Psoas muscle (tissue), 8 donors: Measurements from ENCODE around the gene LYPD4. TPM values are rescaled to one million over a fixed set of nuclear protein-coding genes. Genes with fewer than 3 reads are reported as not detected.

Experiments used
- ATAC-seq, 4 donors: fragments of 200-7000 bp; cut with Tn5 transposase; one replicate each; pipeline ENCODE4 v1.9.1; 2020; ENCODE audit warnings: moderate library complexity in 3 of 4, mild to moderate bottlenecking in 2 of 4
- DNase-seq, 2 donors: peaks; one replicate each; pipeline ENCODE4 v3.0.0-alpha.2; 2020
- H3K27ac ChIP-seq: fragments of 200-600 bp; one replicate; pipeline ENCODE4 v1.8.0; 2022
- H3K27me3 ChIP-seq, 3 donors: fragments of 200-600 bp in 1 of 3; one replicate each; pipeline versions ENCODE4 v1.6.1 to v1.8.0; 2013 to 2022; ENCODE audit warnings: low read length in 2 of 3, mild to moderate bottlenecking in 2 of 3, moderate library complexity in 1 of 3; ENCODE audit not compliant: insufficient read depth in 3 of 3
- H3K36me3 ChIP-seq, 2 donors: fragments of 200-600 bp in 1 of 2; one replicate each; pipeline versions ENCODE4 v1.6.1 to v1.8.0; 2013 to 2022; ENCODE audit warnings: low read depth in 1 of 2, mild to moderate bottlenecking in 1 of 2, moderate library complexity in 1 of 2; ENCODE audit not compliant: insufficient read depth in 1 of 2
- H3K4me1 ChIP-seq: fragments of 200-600 bp; one replicate; pipeline ENCODE4 v1.8.0; 2022
- H3K4me3 ChIP-seq: fragments of 200-600 bp; one replicate; pipeline ENCODE4 v1.8.0; 2022; ENCODE audit warnings: mild to moderate bottlenecking
- H3K9me3 ChIP-seq: fragments of 200-600 bp; one replicate; pipeline ENCODE4 v1.8.0; 2022
- CTCF ChIP-seq: fragments of 200-600 bp; IDR thresholded peaks from one replicate; pipeline ENCODE4 v1.8.0; 2022; ENCODE audit warnings: antibody characterized with exemption
- WGBS, 3 donors: extraction: QIAGEN DNeasy Blood & Tissue Kit; methylation state at CpG; one replicate each; pipeline versions ENCODE4 v1.1.6 to v1.1.7; 2013; 5-methylcytosine and 5-hydroxymethylcytosine counted together
- intact Hi-C, 2 donors: fragments of 100-400 bp; cut with DNase I; formaldehyde crosslinking; loops; one replicate each; pipeline versions ENCODE4 v1.11.0 to v1.14.2; 2022
- polyA plus RNA-seq, 3 donors: library from polyadenylated mRNA; stranded (reverse); fragments of 200-250 nt; gene quantifications; one replicate each; pipeline ENCODE4 v1.2.3, GENCODE V29; 2013
- total RNA-seq, 4 donors: library from RNA; stranded (reverse); fragmentation: NEBNext Ultra II Directional in 2 of 4; extraction: Animal tissue kit (Norgen Biotek cat#: 25700) in 2 of 4; gene quantifications; one replicate each; pipeline versions ENCODE4 v1.2.1 to v1.2.4, GENCODE V29; 2021 to 2023
- donor health status: healthy with polysubstance abuse.
- donor health status: DM: no; HTN: no; CAD: no; lungs with moderate emphysema.
- donor health status: Bipolar disorder and iron deficiency.
- donor health status: healthy.
- donor health status: DM: yes; HTN: yes; CAD: no.
- donor health status: DM: no; HTN: no; CAD: no.
- donor health status: DM: no; HTN: no; CAD: no.
- donor health status: DM: yes; HTN: yes; CAD: no.

Gene LYPD4
- total and polyA plus RNA-seq, 7 donors: not detected

GRCh38 chr19:41815301-41815700 is 29.2 kb downstream of the LYPD4 start:
- intact Hi-C loops: no loop called here
- no peak for TF ChIP-seq CTCF
- Histone ChIP-seq H3K9me3 (no peaks in the 10 kb centered on the region), H3K4me3 (no peak overlapping the region), H3K27me3 (peaks cover 0 to 1% (median under 1%) of the 10 kb centered on the region in 3 donors), H3K27ac (no peak overlapping the region), H3K36me3 (no peaks in the 10 kb centered on the region), H3K4me1 (no peaks in the 10 kb centered on the region)
- ATAC-seq (no peak), DNase-seq (no peak)
- WGBS, 3 donors: 55 to 72% (median 68%) methylated on average over 4 of the region's 4 CpGs

- no peak overlapping the region for H3K27ac ChIP-seq
- ATAC-seq: no peak
- no peaks in the 10 kb centered on the region for H3K27me3 ChIP-seq
- no peak overlapping the region for H3K4me3 ChIP-seq
- H3K36me3 ChIP-seq: no peaks in the 10 kb centered on the region
- TF ChIP-seq CTCF: no peak
- DNase-seq: no peak
- H3K9me3 ChIP-seq: no peaks in the 10 kb centered on the region
- intact Hi-C loops: no loop called here
- 45 to 64% (median 51%) methylated on average over 4 of the region's 4 CpGs for WGBS, 3 donors
- H3K4me1 ChIP-seq: no peaks in the 10 kb centered on the region
These were observed 30.6 kb downstream of the LYPD4 start for GRCh38 chr19:41813911-41814310.

GRCh38 chr19:41811981-41812380 is 32.5 kb downstream of the LYPD4 start:
- no peak for DNase-seq
- Histone ChIP-seq H3K9me3 (no peaks in the 10 kb centered on the region), H3K36me3 (no peaks in the 10 kb centered on the region), H3K4me3 (no peak overlapping the region), H3K4me1 (no peaks in the 10 kb centered on the region), H3K27ac (no peak overlapping the region), H3K27me3 (no peaks in the 10 kb centered on the region)
- TF ChIP-seq CTCF: no peak
- WGBS, 3 donors: 60 to 64% (median 63%) methylated on average over 3 of the region's 3 CpGs
- intact Hi-C loops: no loop called here
- no peak for ATAC-seq

GRCh38 chr19:41811036-41811435 is 33.4 kb downstream of the LYPD4 start:
- no peaks in the 10 kb centered on the region for H3K36me3 ChIP-seq
- no peak overlapping the region for H3K27ac ChIP-seq
- intact Hi-C loops: no loop called here
- WGBS, 3 donors: 56 to 65% (median 57%) methylated on average over 3 of the region's 3 CpGs
- H3K9me3 ChIP-seq: no peaks in the 10 kb centered on the region
- H3K27me3 ChIP-seq: no peaks in the 10 kb centered on the region
- no peaks in the 10 kb centered on the region for H3K4me1 ChIP-seq
- peak in 1 of 4 donors; percentile 25 for ATAC-seq
- no peak for DNase-seq
- TF ChIP-seq CTCF: no peak
- no peak overlapping the region for H3K4me3 ChIP-seq

- 49 to 63% (median 50%) methylated on average over 4 of the region's 4 CpGs for WGBS, 3 donors
- Histone ChIP-seq H3K9me3 (no peaks in the 10 kb centered on the region), H3K27me3 (no peaks in the 10 kb centered on the region), H3K4me1 (no peaks in the 10 kb centered on the region), H3K36me3 (no peaks in the 10 kb centered on the region), H3K4me3 (no peak overlapping the region), H3K27ac (no peak overlapping the region)
- no peak for ATAC-seq
- intact Hi-C loops: no loop called here
- peak in 1 of 2 donors; percentile 46 for DNase-seq
- no peak for TF ChIP-seq CTCF
These were observed 34.2 kb downstream of the LYPD4 start for GRCh38 chr19:41810301-41810700.
